GM19099 (cell line): ENCODE data around the gene EEF1A2.

Experiments
- POLR2A ChIP-seq: IDR thresholded peaks from 3 replicates; pipeline ENCODE4 v1.6.1; 2011; ENCODE audit warnings: low read depth; ENCODE audit not compliant: insufficient read length; ENCODE audit errors: extremely low read depth

The EEF1A2 gene

DNA sequence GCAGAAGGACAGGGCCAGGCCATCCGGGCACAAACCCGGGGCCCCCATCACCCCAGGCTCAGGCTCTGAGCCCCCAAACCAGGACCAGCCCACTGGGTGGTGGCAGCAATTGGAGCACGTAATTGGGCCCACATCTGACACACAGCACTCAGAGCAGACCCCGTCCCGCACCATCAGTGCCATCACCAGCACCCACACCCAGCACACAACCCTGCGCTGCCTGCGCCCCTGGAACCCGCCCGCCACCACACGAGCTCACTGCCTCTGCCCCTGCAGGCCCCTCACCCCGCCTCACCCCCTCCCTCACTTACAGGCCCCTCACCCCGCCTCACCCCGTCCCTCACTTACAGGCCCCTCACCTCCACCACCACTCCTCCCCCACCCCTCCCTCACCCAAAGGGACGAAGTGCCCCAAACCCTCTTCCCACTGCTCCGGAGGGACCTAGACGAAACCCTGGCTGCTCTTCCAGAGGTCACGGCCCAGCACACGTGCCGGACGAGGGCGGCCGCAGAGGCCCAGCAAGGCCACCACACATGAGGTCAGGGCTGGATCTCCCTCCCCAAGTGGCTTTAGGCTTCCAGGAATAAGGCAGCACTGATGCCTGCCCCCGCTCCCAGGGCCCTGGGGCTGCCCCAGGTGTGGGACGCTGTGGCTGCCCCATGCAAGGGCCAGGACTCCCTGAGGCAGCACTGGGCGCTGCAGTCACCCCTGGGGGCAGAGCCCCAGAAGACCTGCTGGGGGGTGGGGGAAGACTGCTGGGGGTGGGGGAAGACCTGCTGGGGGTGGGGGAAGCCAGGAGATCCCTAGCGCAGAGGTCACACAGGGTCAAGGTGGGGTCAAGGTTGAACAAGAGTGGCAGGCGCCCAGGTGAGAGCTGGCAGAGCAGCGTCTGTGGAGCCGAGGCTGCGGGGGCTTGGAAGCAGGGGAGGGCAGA, 48.8 kb downstream of the EEF1A2 start:
- TF ChIP-seq POLR2A: no peak

DNA sequence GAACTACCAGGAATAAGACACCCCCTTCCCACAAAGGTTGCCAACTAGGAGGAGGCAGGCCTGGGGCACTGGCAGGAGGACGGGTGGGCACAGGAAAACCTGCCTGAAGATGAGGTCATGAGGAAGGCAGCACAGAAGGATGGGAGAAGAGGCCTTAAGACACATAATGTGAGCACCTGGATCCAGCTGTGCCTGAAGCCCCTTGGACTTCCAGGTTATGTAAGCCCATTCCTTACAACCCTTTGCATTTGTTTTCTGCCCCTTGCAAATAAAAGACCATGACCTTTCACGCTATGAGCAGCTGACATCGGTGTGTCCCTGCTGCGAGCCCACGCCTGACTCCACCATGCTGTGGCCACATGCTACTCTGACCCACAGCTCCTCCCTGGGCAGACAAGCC, 49.9 kb downstream of the EEF1A2 start:
- TF ChIP-seq POLR2A: no peak

DNA sequence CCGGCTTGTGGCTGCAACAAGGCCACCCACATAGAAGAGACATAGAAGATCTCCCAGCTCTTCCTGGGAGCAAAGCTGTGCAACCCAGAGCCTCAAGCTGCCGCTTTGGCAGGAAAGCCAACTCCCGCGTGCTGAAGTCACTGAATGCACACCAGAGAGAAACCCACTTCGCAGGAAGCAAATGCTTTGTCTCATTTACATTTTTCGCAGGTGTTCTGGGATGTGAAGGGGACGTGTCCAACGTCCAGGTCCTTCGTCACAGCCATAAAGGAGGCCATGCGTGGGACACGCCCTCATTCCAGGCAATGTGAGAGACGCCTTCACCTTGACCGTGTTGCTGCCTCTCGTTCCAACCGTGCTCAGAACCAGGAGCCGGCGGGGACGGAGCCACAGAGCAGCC, 50.9 kb downstream of the EEF1A2 start:
- no peak for TF ChIP-seq POLR2A

DNA sequence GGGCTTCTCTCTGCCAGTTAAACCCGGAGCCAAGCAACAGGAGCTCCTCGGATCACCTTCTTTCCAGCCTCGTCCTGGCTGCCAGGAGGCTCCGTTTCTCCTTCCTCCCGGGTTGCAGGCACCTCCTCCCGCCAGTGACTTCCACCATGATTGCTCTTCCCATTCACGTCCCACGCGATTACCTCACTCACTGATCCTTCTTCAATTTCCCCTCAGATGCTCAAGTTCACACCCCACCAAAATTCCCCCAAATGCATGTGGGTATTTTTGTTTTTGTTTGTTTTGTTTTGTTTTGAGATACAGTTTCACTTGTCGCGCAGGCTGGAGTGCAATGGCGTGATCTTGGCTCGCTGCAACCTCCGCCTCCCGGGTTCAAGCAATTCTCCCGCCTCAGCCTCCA, 51.6 kb downstream of the EEF1A2 start:
- no peak for TF ChIP-seq POLR2A

DNA sequence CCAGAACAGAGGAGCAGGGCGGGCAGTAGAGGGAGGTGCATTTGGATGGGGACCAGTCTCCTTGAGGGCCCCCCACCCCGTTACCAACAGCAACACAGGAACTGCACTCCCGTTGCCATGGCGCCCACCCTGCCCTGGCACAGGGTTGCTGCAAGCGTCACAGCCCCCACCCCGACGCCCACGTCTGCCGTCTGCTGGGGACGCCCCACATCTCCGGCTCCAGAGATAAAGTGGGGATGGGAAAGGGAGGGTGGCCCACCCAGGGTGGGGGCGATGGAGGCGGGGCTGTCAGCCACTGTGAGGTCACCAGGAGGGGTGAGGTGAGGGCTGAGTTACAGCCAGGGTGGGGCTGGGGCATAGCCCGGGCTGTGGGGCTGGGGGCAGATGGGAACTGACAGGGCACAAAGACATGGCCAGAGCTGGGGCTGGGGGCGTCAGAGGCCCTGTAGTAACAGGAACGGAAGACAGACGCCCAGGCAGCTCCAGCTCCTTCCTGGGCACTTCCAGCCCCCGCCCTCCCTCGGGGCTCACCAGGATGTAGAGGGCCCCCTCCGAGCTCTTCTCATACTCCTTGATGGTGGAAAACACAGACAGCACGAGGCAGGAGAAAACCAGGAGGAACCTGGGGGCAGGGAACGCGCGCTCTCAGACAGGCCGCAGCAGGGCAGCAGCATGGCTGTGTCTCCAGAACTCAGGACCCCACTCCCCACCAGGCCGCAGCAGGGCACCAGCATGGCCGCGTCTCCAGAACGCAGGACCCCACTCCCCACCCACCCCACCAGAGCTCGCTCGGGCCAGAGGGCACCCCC, 52.5 kb downstream of the EEF1A2 start:
- TF ChIP-seq POLR2A: no peak

DNA sequence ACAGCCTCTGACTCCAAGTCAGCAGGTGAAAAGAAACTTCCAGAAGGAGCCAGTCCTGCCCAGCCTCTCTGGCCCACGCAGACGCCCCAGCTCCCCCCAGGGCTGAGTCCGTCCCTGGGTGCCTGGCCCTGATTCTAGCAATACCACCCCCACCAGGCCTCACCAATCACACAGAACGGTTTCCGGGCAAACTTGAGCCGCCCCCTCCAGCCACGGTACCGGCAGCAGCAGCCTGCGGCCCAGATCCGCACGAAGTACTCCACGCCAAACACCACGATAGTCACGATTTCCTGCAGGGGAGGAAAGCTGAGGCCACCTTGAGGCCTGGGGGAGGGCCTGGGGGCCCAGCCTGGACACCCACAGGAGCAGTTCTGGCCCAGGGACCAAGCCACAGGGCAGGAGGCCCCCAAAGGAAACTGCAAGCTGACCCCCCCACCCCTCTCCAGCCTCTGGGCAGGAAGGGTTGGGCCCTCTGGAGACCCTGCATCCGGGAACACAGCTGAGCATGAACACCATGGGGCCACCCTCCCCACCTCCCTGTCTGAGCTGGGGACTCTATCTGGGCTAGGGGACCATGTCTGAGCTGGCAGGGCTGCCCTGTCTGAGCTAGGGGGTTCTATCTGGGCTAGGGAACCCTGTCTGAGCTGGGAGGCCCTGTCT, 53.7 kb downstream of the EEF1A2 start:
- no peak for TF ChIP-seq POLR2A

DNA sequence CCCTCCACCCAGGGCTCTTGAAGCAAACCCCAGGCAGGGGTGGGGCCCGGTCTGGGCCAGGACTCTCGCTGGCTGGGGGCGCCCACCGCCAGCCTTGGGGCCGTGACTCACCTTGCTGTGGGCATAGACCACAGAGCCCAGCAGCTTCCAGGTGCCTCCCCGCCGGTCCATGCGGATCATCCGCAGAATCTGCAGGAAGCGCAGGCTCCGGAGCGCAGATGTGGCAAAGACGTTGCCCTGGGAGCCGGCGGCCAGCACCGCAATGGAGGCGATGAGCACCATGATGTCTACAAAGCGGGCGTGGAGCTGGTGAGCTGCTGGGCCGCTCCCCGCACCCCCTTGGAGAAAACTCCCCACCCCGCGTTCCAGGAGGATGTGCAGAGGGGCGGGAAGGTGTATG, 54.3 kb downstream of the EEF1A2 start:
- no peak for TF ChIP-seq POLR2A

DNA sequence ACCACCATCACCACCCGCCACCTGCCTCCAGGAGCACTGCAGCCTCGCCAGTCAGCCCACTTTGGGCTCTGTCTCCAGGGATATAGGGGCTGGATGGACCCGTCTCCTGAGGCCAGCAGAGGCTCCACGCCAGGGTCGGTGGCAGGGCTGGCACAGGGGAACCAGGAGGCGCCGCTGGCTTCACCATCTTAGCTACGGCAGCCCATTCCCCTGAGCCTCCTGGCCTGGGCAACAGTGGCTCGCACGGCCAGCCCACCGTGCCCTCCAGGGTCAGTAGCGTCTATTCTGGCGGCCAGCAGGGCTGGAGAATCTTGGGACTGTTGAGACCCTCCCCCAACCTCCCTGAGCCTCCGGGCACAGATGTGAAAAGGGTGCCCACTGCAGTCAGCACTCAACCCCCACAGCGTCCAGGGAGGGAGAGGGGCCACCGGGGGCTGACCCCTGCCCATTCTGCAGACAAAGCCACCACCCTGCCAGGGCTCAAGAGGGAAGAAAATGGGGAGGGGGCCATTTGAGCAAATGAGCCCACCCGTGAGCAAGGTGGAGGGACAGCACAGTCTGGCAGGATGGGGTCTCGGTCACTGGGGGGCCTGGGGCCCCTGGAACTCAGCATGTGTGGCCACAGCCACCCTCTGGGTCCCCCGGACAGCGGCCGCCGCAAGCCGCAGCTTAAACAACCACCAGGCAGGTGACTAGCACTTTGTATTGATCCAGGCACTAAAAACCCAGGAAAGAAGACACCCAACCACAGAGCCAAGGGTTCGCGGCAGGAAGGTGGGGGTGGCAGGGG, 55.1 kb downstream of the EEF1A2 start:
- TF ChIP-seq POLR2A: no peak

DNA sequence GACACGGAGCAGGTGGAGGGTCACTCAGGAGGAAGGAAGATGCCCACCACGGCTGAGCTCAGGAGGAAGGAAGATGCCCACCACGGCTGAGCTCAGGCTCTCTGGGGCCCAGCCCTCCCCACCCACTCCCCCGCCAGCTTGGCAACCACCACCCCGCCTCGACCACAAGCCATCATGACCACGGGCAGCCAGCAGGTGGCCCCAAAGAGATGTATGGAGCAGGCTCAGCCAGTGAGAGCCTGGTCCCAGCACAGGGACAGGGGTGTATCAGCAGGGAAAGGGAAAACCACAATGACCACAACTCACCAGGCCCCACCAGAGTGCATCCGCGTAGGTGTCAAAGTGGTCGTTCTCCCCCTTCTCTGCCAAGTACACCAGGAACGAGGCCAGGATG, 56.8 kb downstream of the EEF1A2 start:
- TF ChIP-seq POLR2A: no peak

DNA sequence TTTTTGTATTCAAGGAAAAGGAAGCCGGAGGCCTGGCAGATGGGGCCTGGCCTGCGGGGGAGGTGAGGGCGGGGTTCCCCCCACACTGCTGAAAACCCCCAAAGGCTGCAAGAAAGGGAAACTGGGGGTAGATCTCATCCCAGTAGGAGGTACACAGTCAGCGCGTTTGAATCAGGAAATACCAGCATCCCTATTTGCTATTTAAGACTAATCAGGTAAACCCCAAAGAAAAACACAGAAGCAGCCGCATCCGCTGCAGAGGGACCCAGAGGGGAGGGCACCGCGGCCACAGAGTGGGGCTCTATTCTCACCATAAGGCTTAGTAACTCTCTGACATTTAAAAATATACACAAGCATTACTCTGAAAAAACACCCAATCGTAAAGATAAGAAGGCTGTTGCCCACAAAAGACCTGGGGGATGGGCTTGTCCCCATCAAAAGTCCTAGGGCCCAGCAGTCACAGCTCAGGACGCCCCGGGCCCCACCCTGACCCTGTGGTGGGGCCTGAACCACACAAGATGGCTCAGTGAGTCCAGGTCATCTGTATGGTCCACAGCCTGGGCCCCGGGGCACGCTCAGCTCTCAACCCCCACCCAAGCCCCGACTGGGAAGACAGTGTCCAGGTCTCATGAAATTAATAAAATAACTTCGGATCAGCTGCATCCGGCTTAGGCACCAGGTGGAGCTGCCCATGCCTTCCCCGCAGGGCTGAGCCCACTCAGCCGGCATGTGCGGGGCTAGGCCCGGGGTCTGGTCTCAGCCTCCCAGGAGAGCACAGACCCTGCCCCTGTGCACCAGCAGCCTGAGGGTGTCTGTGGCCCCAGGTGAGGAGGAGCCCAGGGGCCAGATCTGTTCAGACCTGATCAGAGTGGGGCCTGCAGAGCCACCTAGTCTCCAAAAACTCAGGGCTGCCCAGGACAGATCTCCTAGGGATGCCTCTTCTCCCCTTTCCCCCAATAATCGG, 57.5 kb downstream of the EEF1A2 start:
- TF ChIP-seq POLR2A: no peak

DNA sequence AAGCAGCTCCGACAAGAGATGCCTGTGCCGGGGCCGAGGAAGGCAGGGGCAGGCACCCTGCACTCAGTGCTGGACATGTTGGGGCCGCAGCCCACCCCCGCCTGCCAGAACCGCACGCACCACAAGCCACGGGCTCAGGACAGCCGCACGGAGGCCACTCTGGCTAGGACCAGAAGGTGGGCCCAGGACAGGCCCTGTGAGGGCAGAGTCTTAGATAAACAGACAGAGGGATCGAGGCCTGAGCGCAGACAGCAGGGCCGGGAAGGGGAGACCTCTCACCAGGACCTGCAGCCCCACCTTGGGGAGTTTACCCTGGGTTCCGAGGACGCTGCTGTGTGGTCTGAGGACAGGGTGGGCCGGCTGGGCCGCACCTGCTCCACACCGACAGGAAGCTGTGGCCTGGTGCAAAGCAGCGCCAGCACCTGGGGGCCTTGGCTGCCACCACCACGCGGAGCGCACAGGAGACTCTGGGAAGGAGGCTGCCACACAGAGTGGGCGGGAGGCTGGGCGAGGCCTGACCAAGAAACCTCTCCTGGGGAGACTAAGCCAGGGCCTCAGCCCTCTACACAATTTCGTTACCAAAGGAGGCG, 58.4 kb downstream of the EEF1A2 start:
- no peak for TF ChIP-seq POLR2A

- TF ChIP-seq POLR2A: no peak
Observed at GRCh38 chr20:63439866-63440265, 59.0 kb downstream of the EEF1A2 start.

DNA sequence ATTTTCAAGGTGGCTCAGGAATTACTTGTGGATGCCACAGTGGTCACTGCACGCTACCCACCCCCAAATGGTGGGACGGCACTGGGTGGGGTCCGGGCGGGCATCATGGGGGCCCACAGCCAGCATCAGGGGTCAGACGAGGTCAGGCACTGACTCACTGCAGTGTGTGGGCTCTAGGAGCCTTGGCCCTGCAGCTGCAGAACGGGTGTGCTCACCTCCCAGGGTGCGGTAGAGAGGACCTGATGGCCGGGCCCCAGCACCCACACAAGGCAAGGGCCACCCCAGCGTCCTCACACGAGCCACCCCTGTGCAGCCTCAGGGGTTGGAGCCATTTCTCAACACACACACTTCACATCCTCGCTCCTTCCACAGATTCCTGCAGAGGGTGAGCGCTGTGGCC, 60.8 kb downstream of the EEF1A2 start:
- no peak for TF ChIP-seq POLR2A
